Chondrocyte (in vitro differentiated cells): ENCODE data around the gene ZRSR2. TPM values are rescaled to one million over a fixed set of nuclear protein-coding genes. Genes with fewer than 3 reads are reported as not detected.

Experiments used
- DNase-seq: peaks from one replicate; pipeline ENCODE4 v3.0.0; 2021; ENCODE audit warnings: mixed read lengths, low spot score
- H3K27ac Mint-ChIP-seq: one replicate; pipeline ENCODE4 v1.8.0; 2021; ENCODE audit warnings: mild to moderate bottlenecking, moderate library complexity, mixed read lengths; ENCODE audit not compliant: unreplicated experiment
- H3K27me3 Mint-ChIP-seq: 2 replicates; pipeline ENCODE4 v1.8.0; 2021; ENCODE audit warnings: low read depth, mixed read lengths
- H3K36me3 Mint-ChIP-seq: 2 replicates; pipeline ENCODE4 v1.8.0; 2021; ENCODE audit warnings: low read depth, mixed read lengths
- H3K4me1 Mint-ChIP-seq: 2 replicates; pipeline ENCODE4 v1.8.0; 2021; ENCODE audit warnings: low read depth, mild to moderate bottlenecking, mixed read lengths
- H3K4me3 Mint-ChIP-seq: one replicate; pipeline ENCODE4 v1.8.0; 2021; ENCODE audit warnings: mild to moderate bottlenecking, moderate library complexity, mixed read lengths; ENCODE audit not compliant: unreplicated experiment
- H3K9me3 Mint-ChIP-seq: 2 replicates; pipeline ENCODE4 v1.8.0; 2021; ENCODE audit warnings: low read depth, mixed read lengths
- total RNA-seq: library from RNA; stranded (reverse); gene quantifications from 3 replicates; pipeline ENCODE4 v1.2.1, GENCODE V29; 2021
- TF ChIP-seq, protein P1 (sequence below): fragments of 200-600 bp; sonication (generic); IDR thresholded peaks from 2 replicates; pipeline ENCODE4 v1.5.0; 2021; ENCODE audit warnings: antibody characterized with exemption, mild to moderate bottlenecking, moderate library complexity

Gene ZRSR2
- total RNA-seq, 1 donor from 2014 or later, result 13.9 TPM

DNA sequence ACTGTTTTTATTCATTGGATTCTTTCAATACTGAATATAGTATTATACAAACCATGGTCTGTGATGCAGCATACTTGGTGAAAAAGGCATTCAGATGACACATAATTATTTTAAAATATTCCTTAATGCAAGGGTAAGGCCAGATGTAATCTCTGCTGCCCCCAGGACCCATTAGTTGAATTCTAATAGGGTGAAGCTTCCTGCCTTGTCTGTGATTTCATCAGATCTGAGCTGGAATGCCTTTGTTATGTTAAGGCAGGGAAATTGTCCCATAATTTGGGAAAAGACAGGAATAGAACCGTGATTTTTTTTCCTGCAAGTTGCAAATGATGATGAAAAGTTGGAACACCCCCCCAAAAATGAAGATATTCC is 26.1 kb downstream of the ZRSR2 start:
- Mint-ChIP-seq H3K9me3 (no peaks in the 10 kb centered on the region), H3K27ac (peak overlapping the region; percentile 72), H3K36me3 (peaks cover 33% of the 10 kb centered on the region), H3K4me1 (peaks cover 12% of the 10 kb centered on the region), H3K27me3 (no peaks in the 10 kb centered on the region), H3K4me3 (no peak overlapping the region)
- TF ChIP-seq, protein P1, sequence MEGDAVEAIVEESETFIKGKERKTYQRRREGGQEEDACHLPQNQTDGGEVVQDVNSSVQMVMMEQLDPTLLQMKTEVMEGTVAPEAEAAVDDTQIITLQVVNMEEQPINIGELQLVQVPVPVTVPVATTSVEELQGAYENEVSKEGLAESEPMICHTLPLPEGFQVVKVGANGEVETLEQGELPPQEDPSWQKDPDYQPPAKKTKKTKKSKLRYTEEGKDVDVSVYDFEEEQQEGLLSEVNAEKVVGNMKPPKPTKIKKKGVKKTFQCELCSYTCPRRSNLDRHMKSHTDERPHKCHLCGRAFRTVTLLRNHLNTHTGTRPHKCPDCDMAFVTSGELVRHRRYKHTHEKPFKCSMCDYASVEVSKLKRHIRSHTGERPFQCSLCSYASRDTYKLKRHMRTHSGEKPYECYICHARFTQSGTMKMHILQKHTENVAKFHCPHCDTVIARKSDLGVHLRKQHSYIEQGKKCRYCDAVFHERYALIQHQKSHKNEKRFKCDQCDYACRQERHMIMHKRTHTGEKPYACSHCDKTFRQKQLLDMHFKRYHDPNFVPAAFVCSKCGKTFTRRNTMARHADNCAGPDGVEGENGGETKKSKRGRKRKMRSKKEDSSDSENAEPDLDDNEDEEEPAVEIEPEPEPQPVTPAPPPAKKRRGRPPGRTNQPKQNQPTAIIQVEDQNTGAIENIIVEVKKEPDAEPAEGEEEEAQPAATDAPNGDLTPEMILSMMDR, result no peak
- no peak for DNase-seq

DNA sequence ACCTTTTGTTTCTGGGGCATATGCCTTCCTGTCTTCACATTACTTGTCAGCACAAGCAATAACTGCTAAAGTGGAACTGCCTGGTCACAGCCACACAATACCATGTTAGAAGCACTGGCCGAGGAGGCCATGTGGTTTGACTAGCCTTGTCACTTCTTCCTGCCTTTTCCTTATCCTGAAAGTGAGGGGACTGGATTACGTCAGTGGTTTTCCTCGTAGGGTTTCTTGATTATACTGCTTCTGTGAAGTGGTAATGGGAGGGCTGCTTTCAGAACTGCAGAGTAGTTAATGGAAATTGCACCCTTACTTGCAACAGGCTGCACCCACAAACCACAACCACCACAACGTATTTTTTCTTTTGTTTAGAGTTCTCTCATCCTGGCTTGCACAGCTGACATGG is 26.6 kb downstream of the ZRSR2 start:
- Mint-ChIP-seq H3K36me3 (peaks cover 33% of the 10 kb centered on the region), H3K27ac (peak overlapping the region; percentile 72), H3K4me1 (peaks cover 12% of the 10 kb centered on the region), H3K9me3 (no peaks in the 10 kb centered on the region), H3K27me3 (no peaks in the 10 kb centered on the region), H3K4me3 (no peak overlapping the region)
- TF ChIP-seq, protein P1, result no peak
- no peak for DNase-seq

DNA sequence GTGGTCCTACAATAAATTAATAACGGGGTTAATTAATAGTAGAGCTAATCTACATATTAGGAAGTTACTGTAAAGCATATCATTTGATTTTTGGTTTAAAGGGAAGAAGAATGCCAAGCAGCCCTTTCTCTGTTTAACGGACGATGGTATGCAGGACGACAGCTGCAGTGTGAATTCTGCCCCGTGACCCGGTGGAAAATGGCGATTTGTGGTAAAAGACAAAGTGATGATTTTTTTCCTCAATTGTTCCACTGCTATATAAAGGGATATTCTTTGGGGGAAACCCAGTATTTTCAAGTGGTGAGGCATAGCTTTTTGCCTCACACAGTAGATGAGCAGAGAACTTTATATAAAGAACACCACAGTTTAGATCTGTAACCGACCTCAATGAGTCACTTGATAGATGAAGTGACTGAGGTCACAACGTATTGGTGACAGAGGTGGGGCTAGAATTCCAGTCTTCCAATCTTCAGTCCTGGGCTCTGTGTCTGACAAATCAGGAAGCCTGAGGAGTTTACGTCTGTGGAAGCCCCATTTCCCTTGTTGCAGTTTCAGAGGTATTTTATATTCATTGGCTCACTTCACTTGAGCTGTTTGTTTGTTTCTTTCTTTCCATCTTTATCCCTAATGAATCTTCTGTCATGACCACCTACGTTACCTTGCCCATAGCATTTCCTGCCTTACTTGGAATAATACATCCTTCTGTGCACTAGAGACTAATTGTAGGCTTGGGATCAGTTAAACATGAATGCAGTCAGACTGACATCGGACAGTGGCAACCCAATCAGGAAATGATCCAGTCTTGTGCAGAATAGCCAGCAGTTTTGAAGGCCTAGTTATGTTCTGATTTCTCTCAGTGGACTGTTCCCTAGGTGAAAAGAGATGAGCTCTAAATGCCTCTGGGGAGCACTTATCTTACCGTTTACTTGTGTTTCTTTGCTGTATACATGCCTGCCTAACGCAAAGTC is 30.1 kb downstream of the ZRSR2 start:
- Mint-ChIP-seq H3K9me3 (no peaks in the 10 kb centered on the region), H3K4me1 (peaks cover 12% of the 10 kb centered on the region), H3K4me3 (no peak overlapping the region), H3K27ac (no peak overlapping the region), H3K36me3 (peaks cover 41% of the 10 kb centered on the region), H3K27me3 (no peaks in the 10 kb centered on the region)
- TF ChIP-seq, protein P1, result no peak
- DNase-seq, result no peak

DNA sequence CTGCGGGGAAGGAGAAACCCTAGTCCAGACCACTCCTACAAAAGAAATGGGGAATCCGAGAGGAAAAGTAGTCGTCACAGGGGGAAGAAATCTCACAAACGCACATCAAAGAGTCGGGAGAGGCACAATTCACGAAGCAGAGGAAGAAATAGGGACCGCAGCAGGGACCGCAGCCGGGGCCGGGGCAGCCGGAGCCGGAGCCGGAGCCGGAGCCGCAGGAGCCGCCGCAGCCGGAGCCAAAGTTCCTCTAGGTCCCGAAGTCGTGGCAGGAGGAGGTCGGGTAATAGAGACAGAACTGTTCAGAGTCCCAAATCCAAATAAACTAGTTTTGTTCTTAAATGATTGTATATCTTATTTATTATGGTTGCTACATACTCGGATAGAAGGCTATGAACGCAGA is 32.6 kb downstream of the ZRSR2 start:
- TF ChIP-seq, protein P1, result no peak
- Mint-ChIP-seq H3K4me3 (no peak overlapping the region), H3K36me3 (peaks cover 40% of the 10 kb centered on the region), H3K27ac (peak overlapping the region; percentile 49), H3K9me3 (no peaks in the 10 kb centered on the region), H3K4me1 (no peaks in the 10 kb centered on the region), H3K27me3 (no peaks in the 10 kb centered on the region)
- DNase-seq, result no peak

DNA sequence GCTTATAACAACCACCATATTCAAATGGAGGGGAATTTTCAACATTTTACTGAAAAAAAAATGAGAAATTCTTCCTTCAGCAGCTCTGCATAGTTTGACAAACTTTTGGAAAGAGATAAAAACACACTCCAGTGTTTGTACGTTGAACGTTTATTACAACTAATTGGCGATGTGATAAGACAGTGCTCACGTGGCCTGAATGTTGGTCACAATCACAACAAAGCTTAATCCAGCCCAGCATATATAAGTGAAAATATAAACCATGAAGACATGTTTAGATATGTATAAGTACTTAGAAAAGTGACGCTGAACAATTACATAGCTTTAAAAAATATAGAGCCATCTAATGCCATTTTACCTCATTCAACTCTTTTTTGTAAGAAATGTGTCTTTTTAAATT is 35.7 kb downstream of the ZRSR2 start:
- no peak overlapping the region for H3K4me3 Mint-ChIP-seq
- H3K27ac Mint-ChIP-seq, result no peak overlapping the region
- DNase-seq, result no peak
- no peaks in the 10 kb centered on the region for H3K27me3 Mint-ChIP-seq
- peaks cover 29% of the 10 kb centered on the region for H3K36me3 Mint-ChIP-seq
- no peaks in the 10 kb centered on the region for H3K9me3 Mint-ChIP-seq
- H3K4me1 Mint-ChIP-seq, result peaks cover under 1% of the 10 kb centered on the region
- TF ChIP-seq, protein P1, result no peak
